Natural killer cell (primary cell): ENCODE data around the gene OTUD1. TPM values are rescaled to one million over a fixed set of nuclear protein-coding genes. Genes with fewer than 3 reads are reported as not detected.

Experiments used
- ATAC-seq, 3 donors: fragments of 150-1000 bp in 2 of 3; fragments of 200-7000 bp in 1 of 3; cut with Tn5 transposase; 1 replicate in 1 of 3; 2 replicates in 2 of 3; pipeline ENCODE4 v1.10.0; 2021; ENCODE audit warnings: mild to moderate bottlenecking in 2 of 3, moderate library complexity in 2 of 3
- DNase-seq, 2 donors: peaks; one replicate each; pipeline versions ENCODE4 v3.0.0 to v3.0.0-alpha.2; 2013 to 2021; ENCODE audit warnings: mixed read lengths in 1 of 2
- H3K27ac ChIP-seq: one replicate; pipeline ENCODE4 v1.5.1; 2013; ENCODE audit warnings: mild to moderate bottlenecking, low read length
- H3K27me3 ChIP-seq: one replicate; pipeline ENCODE4 v1.6.1; 2013; ENCODE audit warnings: low read length; ENCODE audit not compliant: control insufficient read depth, insufficient read depth
- H3K36me3 ChIP-seq: one replicate; pipeline ENCODE4 v1.6.1; 2013; ENCODE audit warnings: low read length; ENCODE audit not compliant: control insufficient read depth, insufficient read depth
- H3K4me1 ChIP-seq: one replicate; pipeline ENCODE4 v1.6.1; 2013; ENCODE audit warnings: low read length; ENCODE audit not compliant: control insufficient read depth, insufficient read depth
- H3K4me3 ChIP-seq: one replicate; pipeline ENCODE4 v1.5.1; 2013; ENCODE audit warnings: low read length
- H3K9me3 ChIP-seq: one replicate; pipeline ENCODE4 v1.6.1; 2013; ENCODE audit warnings: low read length; ENCODE audit not compliant: control insufficient read depth, insufficient read depth
- H3K27ac Mint-ChIP-seq, 2 donors: one replicate each; pipeline ENCODE4 v1.8.0; 2022; ENCODE audit warnings: mild to moderate bottlenecking in 2 of 2, mixed read lengths in 2 of 2, moderate library complexity in 1 of 2
- H3K27me3 Mint-ChIP-seq, 2 donors: one replicate each; pipeline ENCODE4 v1.8.0; 2022; ENCODE audit warnings: low read depth in 2 of 2, mixed read lengths in 2 of 2
- H3K36me3 Mint-ChIP-seq: one replicate; pipeline ENCODE4 v1.8.0; 2022; ENCODE audit warnings: mixed read lengths
- H3K4me1 Mint-ChIP-seq, 2 donors: one replicate each; pipeline ENCODE4 v1.8.0; 2022; ENCODE audit warnings: mixed read lengths in 2 of 2
- H3K4me3 Mint-ChIP-seq: one replicate; pipeline ENCODE4 v1.8.0; 2022; ENCODE audit warnings: mild to moderate bottlenecking, moderate library complexity, mixed read lengths
- H3K9me3 Mint-ChIP-seq, 2 donors: one replicate each; pipeline ENCODE4 v1.8.0; 2022; ENCODE audit warnings: mixed read lengths in 2 of 2
- CTCF ChIP-seq: fragments of 200-600 bp; IDR thresholded peaks from one replicate; pipeline ENCODE4 v1.8.0; 2022; ENCODE audit warnings: antibody characterized with exemption
- WGBS: methylation state at CpG from one replicate; pipeline ENCODE4 v1.1.7; 2013; ENCODE audit warnings: missing lambda C conversion rate; ENCODE audit not compliant: insufficient coverage; 5-methylcytosine and 5-hydroxymethylcytosine counted together
- intact Hi-C: fragments of 100-400 bp; cut with micrococcal nuclease; formaldehyde crosslinking; loops from one replicate; pipeline ENCODE4 v1.14.2; 2022
- total RNA-seq, 4 donors: library from RNA; stranded (reverse); fragments of 120-200 nt in 1 of 4; gene quantifications; one replicate each; pipeline versions ENCODE4 v1.2.3 to v1.2.4, GENCODE V29; 2013 to 2022

Gene OTUD1
- total RNA-seq, 3 donors from 2014 or later (not counting 1 experiment from before 2014, with no cell fraction given), result 24.8 to 49.3 (median 45.5) TPM

- no peaks in the 10 kb centered on the region for H3K9me3 ChIP-seq
- WGBS, result 94% methylated on average over 3 of the region's 5 CpGs
- H3K27me3 ChIP-seq, result no peaks in the 10 kb centered on the region
- Mint-ChIP-seq H3K36me3 (no peaks in the 10 kb centered on the region), H3K4me3 (no peak overlapping the region), H3K27me3 (peaks cover 8% of the 10 kb centered on the region in 2 donors), H3K27ac (no peak overlapping the region), H3K9me3 (no peaks in the 10 kb centered on the region), H3K4me1 (no peaks in the 10 kb centered on the region)
- H3K36me3 ChIP-seq, result no peaks in the 10 kb centered on the region
- no peak for TF ChIP-seq CTCF
- H3K4me1 ChIP-seq, result no peaks in the 10 kb centered on the region
- no peak for ATAC-seq
- DNase-seq, result no peak
- no peak overlapping the region for H3K27ac ChIP-seq
- intact Hi-C loops, result no loop called here
- H3K4me3 ChIP-seq, result no peak overlapping the region
Observed at GRCh38 chr10:23413629-23414089, 25.2 kb upstream of the OTUD1 start.

- H3K4me3 Mint-ChIP-seq, result no peak overlapping the region
- H3K9me3 Mint-ChIP-seq, result no peaks in the 10 kb centered on the region
- no peak overlapping the region for H3K27ac ChIP-seq
- H3K27ac Mint-ChIP-seq, result no peak overlapping the region
- no peaks in the 10 kb centered on the region for H3K36me3 Mint-ChIP-seq
- peaks cover 8 to 12% of the 10 kb centered on the region in 2 donors for H3K27me3 Mint-ChIP-seq
- H3K4me1 Mint-ChIP-seq, result no peaks in the 10 kb centered on the region
- no peak overlapping the region for H3K4me3 ChIP-seq
- ATAC-seq (no peak), DNase-seq (no peak)
- WGBS, result 100% methylated on average over 1 of the region's 2 CpGs
- no peaks in the 10 kb centered on the region for H3K9me3 ChIP-seq
- intact Hi-C loops, result no loop called here
- no peaks in the 10 kb centered on the region for H3K36me3 ChIP-seq
- no peaks in the 10 kb centered on the region for H3K27me3 ChIP-seq
- TF ChIP-seq CTCF, result no peak
- H3K4me1 ChIP-seq, result no peaks in the 10 kb centered on the region
Observed at GRCh38 chr10:23414658-23415057, 24.2 kb upstream of the OTUD1 start.

- no peak overlapping the region for H3K4me3 ChIP-seq
- TF ChIP-seq CTCF, result no peak
- no peaks in the 10 kb centered on the region for H3K9me3 ChIP-seq
- no peak for ATAC-seq
- WGBS, result 96% methylated on average over 1 of the region's 1 CpG
- H3K4me1 Mint-ChIP-seq, result no peaks in the 10 kb centered on the region
- no peaks in the 10 kb centered on the region for H3K4me1 ChIP-seq
- H3K27ac Mint-ChIP-seq, result no peak overlapping the region
- H3K4me3 Mint-ChIP-seq, result no peak overlapping the region
- H3K27me3 Mint-ChIP-seq, result peaks cover 8 to 14% of the 10 kb centered on the region in 2 donors
- no peaks in the 10 kb centered on the region for H3K36me3 ChIP-seq
- DNase-seq, result no peak
- H3K36me3 Mint-ChIP-seq, result no peaks in the 10 kb centered on the region
- no peaks in the 10 kb centered on the region for H3K9me3 Mint-ChIP-seq
- no peak overlapping the region for H3K27ac ChIP-seq
- intact Hi-C loops, result no loop called here
- no peaks in the 10 kb centered on the region for H3K27me3 ChIP-seq
Observed at GRCh38 chr10:23417254-23417653, 21.6 kb upstream of the OTUD1 start.

GRCh38 chr10:23418051-23418681, 20.7 kb upstream of the OTUD1 start:
- intact Hi-C loops, result no loop called here
- 91% methylated on average over 3 of the region's 3 CpGs for WGBS
- H3K4me3 ChIP-seq, result no peak overlapping the region
- no peaks in the 10 kb centered on the region for H3K4me1 Mint-ChIP-seq
- no peaks in the 10 kb centered on the region for H3K36me3 Mint-ChIP-seq
- no peaks in the 10 kb centered on the region for H3K9me3 ChIP-seq
- no peaks in the 10 kb centered on the region for H3K36me3 ChIP-seq
- no peaks in the 10 kb centered on the region for H3K27me3 ChIP-seq
- H3K9me3 Mint-ChIP-seq, result no peaks in the 10 kb centered on the region
- no peak for DNase-seq
- no peak overlapping the region for H3K27ac Mint-ChIP-seq
- H3K27ac ChIP-seq, result no peak overlapping the region
- no peak for TF ChIP-seq CTCF
- H3K4me1 ChIP-seq, result no peaks in the 10 kb centered on the region
- H3K4me3 Mint-ChIP-seq, result no peak overlapping the region
- ATAC-seq, result no peak
- H3K27me3 Mint-ChIP-seq, result peaks cover 8 to 12% of the 10 kb centered on the region in 2 donors
